ENCODE data around the gene GRAMD2B.
"Not testable (repeated sequence)": the region's sequence is repeated elsewhere in the genome, so short reads cannot be mapped to it uniquely, and the experiment has no call there.

GRCh38 chr5:126439724-126440123, 16.5 kb downstream of the GRAMD2B start:
- not testable (repeated sequence) for TF ChIP-seq CTCF, POLR2AphosphoS5, POLR2A (IDR thresholded peaks at IDR 0.05)

All from upper lobe of left lung (tissue), 4 donors.